LoVo (cell line): ENCODE data around the gene SLC6A9.

ENCODE experiments used
- DNase-seq: peaks from one replicate; pipeline ENCODE4 v3.0.0-alpha.2; 2016; ENCODE audit warnings: low spot score

SLC6A9 gene

DNA sequence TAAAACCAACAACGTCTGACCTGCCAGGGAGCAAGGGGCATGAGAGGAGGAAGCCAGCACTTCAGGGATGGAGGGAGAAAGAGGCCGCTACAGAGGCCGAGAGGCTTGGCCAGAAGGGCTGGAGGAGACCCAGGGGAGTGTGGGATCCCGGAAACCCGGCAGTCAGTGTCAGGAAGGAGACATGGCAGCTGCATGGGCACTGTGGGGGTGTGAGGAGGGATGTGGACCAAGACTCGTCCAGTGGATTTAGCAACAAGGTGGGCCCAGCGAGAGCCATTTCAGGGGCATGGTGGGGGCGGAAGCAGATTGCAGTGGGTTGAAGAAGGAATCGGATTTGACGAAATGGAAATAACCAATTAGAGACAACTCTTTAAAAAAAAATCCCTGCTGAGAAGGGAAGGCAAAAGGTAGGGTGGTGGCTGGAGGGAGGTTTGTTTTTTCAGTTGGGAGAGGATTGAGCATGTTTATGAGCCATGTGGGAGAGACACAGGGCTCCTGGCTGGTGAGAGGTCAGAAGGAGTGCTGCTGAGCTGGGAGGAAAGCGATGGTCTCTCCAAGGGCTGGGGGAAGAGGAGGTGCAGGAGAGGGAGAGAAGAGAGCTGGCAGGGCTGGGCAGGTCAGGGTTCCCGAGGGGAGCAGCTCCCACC, 47.9 kb downstream of the SLC6A9 start:
- DNase-seq: no peak

DNA sequence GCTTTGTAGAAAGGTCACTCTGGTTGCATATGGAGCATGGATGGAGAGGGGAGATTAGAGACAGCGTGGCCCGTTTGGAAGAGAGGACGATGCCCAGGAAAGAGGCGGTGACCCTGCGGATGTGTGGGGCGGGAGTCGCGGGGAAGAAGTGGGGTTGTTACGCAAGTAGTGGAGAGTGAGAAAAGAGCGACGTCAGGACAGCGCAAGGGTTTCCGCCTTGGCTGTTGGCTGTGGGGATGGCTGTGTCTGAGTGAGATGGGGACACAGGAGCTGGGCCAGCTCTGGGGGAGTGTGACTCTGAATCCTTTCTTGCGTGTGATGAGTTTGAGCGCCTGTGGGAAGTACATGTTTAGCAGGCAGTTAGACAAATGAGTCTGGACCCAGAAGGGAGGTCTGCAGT, 48.5 kb downstream of the SLC6A9 start:
- DNase-seq: no peak

- DNase-seq: no peak
These were observed 49.0 kb downstream of the SLC6A9 start for GRCh38 chr1:43982241-43982640.

- DNase-seq: no peak
These were observed 49.6 kb downstream of the SLC6A9 start for GRCh38 chr1:43981636-43982035.

GRCh38 chr1:43981135-43981491, 50.1 kb downstream of the SLC6A9 start:
- DNase-seq: no peak

- DNase-seq: no peak
These were observed 50.8 kb downstream of the SLC6A9 start for GRCh38 chr1:43980255-43981134.

DNA sequence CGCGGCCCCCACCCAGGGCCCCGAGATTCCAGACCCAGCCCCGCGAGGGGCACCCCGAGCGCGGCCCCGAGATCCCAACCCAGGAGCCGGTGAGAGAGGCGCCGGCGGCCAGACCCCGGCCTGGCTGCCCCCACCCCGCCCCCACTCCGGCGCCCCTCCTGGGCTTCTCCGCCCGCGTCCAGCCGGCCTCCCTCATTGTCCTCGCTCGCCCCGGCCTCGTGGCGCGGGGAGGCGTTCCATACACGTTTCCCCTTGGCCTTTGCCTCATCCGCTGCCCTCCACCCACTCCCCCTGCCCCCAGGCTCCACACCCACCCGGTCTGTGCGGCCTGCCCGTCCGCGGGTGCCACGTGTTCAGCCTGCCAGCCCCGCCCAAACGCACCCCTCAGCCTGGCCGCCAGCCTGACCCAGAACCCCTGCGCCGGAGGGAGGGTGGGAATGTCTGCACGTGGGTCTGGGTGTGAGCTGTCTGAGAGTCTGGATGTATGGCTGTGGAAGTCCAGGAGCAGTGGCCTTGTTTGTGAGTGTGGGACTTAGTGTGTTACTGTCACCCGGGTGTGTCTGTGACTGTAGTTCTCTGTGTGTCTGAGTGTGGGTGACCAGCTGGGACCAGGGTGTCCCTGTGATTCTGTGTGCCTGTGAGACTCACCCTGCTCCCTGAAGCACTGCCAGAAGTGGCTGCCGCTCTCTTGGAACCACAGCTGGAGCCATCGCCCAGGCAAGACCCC, 51.6 kb downstream of the SLC6A9 start:
- peak; percentile 49 for DNase-seq

- no peak for DNase-seq
These were observed 52.1 kb downstream of the SLC6A9 start for GRCh38 chr1:43979261-43979527.

- DNase-seq: peak; percentile 44
These were observed 52.6 kb downstream of the SLC6A9 start, which contains the start of gene B4GALT2 for GRCh38 chr1:43978551-43979260. Gene B4GALT2, plus strand, starts transcription at chr1:43979210. Its CDS starts 1,951 bp downstream, at chr1:43981161.

DNA sequence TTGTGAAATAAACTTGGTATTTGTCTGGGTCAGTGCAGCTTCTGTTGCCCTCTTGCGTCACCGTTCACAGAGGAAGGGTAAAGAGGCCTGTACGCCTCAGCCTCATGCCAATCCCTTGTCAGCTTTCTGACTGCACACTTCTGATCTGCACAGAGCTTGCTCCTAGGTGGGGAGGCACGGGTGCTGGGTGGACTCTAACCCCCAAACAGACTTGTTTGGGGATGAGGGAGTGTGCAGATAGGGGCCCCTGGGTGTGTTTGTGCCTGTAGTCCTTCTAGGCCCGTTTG, 53.1 kb downstream of the SLC6A9 start:
- no peak for DNase-seq

DNA sequence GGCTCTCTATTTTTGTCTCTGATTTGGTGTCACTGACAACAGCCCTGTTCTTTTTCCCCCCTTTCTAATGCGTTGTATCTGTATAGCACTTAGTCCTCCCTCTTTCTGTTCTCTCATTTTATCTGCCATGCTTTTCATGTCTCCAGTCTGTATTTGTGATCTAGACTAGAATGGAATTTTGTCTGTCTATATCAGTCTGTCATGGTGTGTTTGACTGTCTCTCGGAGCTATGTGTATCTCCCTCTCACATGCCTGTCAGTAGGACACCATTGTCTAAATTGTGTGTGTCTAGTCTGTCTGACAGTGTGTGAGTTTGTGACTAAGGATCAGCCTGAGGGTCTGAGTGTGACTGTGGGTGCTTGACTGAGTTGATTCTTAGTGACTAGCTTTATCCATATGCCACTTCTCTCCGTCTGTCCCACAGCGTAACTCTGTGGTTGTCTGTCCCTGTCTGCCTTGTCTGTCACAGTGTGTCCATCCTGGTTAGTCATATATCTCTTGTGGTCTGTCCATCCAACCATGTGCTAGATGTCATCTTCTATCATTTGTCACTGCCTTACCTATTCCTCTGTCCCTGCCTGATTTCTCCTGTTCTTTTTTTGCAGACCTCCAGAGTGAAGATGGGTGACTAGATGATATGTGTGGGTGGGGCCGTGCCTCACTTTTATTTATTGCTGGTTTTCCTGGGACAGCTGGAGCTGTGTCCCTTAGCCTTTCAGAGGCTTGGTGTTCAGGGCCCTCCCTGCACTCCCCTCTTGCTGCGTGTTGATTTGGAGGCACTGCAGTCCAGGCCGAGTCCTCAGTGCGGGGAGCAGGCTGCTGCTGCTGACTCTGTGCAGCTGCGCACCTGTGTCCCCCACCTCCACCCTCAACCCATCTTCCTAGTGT, 53.6 kb downstream of the SLC6A9 start:
- no peak for DNase-seq

GRCh38 chr1:43976890-43977289, 54.4 kb downstream of the SLC6A9 start:
- no peak for DNase-seq

- no peak for DNase-seq
These were observed 55.2 kb downstream of the SLC6A9 start for GRCh38 chr1:43976045-43976444.

GRCh38 chr1:43975249-43975961, 55.9 kb downstream of the SLC6A9 start:
- DNase-seq: no peak

- peak; percentile 95 for DNase-seq
These were observed 56.6 kb downstream of the SLC6A9 start, which contains the start of gene ATP6V0B for GRCh38 chr1:43974443-43975248. Gene ATP6V0B, plus strand, starts transcription at chr1:43974960. Its CDS starts 81 bp downstream, at chr1:43975041.

GRCh38 chr1:43973981-43974442, 57.2 kb downstream of the SLC6A9 start:
- DNase-seq: no peak

DNA sequence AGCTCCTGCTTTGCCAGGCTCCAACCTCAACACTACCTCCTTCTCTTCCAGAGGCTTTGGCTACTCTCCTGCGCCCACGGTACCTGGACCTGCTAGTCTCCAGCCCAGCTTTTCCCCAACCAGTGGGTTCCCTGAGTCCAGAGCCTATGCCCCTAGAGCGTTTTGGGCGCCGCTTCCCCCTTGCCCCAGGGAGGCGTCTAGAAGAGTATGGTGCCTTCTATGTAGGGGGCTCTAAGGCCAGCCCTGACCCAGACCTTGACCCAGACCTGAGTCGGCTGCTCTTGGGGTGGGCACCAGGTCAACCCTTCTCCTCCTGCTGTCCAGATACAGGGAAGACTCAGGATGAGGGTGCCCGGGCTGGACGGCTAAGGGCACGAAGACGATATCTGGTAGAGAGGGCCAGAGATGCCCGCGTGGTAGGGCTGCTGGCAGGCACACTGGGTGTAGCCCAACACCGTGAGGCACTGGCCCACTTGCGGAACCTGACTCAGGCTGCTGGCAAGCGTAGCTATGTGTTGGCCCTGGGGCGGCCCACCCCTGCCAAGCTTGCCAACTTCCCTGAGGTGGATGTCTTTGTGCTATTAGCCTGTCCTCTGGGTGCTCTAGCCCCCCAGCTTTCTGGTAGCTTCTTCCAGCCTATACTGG, 59.8 kb downstream of the SLC6A9 start:
- no peak for DNase-seq

DNA sequence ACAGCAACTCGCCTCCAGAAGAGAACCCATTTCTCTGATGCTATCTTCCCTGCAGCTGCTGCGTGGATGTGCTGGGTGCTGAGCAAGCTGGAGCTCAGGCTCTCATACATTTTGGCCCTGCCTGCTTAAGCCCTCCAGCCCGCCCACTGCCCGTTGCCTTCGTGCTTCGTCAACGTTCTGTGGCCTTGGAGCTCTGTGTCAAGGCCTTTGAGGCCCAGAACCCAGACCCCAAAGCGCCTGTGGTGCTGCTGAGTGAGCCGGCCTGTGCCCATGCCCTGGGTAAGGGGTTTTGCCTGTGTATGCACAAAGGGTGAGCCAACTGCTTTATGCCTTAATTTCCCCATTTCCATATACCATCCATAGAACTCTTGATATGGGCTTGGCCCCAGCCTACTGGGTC, 60.4 kb downstream of the SLC6A9 start:
- no peak for DNase-seq

DNA sequence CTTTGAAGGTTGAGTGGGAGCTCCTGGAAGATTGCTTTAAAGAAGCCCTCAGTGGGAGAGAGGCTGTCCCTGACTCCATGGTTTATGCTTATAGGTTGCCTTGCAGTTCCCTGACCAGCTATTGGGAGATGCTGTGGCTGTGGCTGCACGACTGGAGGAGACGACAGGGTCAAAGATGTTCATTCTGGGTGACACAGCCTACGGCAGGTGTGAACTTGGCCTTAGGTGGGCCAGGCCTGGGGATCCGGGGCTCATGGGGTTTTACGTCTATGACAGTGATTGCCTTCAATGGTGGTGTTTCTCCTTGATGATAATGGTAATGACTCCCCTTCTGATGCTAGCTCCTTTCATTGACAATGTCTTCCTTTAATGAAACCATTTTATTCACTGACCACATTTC, 60.8 kb downstream of the SLC6A9 start:
- no peak for DNase-seq
